ENCODE data around the gene FAM120A. TPM values are rescaled to one million over a fixed set of nuclear protein-coding genes. Genes with fewer than 3 reads are reported as not detected.

Gene FAM120A
- total RNA-seq, 1 donor from 2014 or later: 109 TPM

DNA sequence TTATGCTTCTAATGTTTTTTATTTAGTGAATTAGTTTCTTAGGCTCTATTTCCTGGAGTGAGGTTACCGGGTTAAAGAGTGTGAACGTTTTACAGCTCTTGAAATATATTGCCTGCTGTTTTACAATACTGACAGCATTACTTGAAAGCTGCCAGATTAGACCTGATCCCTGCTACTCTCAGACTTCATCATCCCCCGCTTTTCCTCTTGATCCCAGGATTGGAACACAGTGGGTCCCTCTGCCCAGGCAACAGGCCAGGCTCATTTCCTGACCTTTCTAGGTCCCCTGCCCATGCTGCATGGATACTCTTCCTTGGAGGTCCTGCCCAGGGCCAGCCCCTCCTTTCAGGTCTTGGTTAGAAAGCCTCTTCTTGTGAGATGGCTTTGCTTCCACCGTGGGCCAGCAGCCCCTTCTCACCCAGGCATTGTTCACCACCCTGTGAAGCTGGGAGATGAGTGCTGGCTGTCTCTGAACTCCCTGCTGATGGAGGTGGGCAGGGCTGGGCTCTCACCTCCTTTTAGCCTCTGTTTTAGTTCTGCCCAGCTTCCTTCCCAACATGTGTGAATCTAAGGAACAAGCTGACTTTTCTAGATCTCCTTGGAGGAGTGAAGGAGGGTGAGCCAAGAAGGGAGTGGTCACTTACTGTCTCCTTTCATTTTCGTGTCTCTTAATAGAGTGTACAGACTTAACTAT is 17.4 kb downstream of the FAM120A start:
- DNase-seq (no peak), ATAC-seq (peak; percentile 76)
- no peak overlapping the region for H3K4me3 ChIP-seq
- peak overlapping the region; percentile 52 for H3K27ac ChIP-seq
- H3K36me3 ChIP-seq: peaks cover 14% of the 10 kb centered on the region
- H3K4me1 ChIP-seq: peaks cover 73% of the 10 kb centered on the region
- no peaks in the 10 kb centered on the region for H3K9me3 ChIP-seq
- H3K27me3 ChIP-seq: no peaks in the 10 kb centered on the region
- intact Hi-C loops (cut with DNase I): no loop called here
- TF ChIP-seq, protein P1, sequence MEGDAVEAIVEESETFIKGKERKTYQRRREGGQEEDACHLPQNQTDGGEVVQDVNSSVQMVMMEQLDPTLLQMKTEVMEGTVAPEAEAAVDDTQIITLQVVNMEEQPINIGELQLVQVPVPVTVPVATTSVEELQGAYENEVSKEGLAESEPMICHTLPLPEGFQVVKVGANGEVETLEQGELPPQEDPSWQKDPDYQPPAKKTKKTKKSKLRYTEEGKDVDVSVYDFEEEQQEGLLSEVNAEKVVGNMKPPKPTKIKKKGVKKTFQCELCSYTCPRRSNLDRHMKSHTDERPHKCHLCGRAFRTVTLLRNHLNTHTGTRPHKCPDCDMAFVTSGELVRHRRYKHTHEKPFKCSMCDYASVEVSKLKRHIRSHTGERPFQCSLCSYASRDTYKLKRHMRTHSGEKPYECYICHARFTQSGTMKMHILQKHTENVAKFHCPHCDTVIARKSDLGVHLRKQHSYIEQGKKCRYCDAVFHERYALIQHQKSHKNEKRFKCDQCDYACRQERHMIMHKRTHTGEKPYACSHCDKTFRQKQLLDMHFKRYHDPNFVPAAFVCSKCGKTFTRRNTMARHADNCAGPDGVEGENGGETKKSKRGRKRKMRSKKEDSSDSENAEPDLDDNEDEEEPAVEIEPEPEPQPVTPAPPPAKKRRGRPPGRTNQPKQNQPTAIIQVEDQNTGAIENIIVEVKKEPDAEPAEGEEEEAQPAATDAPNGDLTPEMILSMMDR (IDR thresholded peaks at IDR 0.05): no peak

DNA sequence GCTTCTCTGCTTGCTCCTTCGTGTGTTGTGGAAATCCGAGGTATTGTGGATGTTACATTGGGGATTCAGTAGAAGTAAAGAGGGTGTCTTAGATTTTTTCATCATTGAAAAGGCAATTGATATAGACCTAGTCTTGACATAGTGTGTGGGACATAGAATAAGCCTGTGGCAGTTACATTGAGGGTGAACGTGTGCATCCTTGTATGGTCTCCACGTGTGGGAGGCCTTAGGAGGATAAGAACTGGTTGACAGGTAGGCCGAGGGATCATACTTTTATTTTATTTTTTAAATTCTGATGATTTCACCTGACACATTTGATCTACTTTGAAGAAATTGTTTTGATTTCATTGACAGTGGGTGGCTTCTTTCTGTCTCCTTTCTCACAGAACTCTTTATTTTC is 18.9 kb downstream of the FAM120A start:
- intact Hi-C loops (cut with DNase I): no loop called here
- no peaks in the 10 kb centered on the region for H3K9me3 ChIP-seq
- no peaks in the 10 kb centered on the region for H3K27me3 ChIP-seq
- DNase-seq: no peak
- no peak for ATAC-seq
- H3K36me3 ChIP-seq: peaks cover 23% of the 10 kb centered on the region
- TF ChIP-seq, protein P1 (IDR thresholded peaks at IDR 0.05): no peak
- no peak overlapping the region for H3K4me3 ChIP-seq
- peaks cover 60% of the 10 kb centered on the region for H3K4me1 ChIP-seq
- no peak overlapping the region for H3K27ac ChIP-seq

DNA sequence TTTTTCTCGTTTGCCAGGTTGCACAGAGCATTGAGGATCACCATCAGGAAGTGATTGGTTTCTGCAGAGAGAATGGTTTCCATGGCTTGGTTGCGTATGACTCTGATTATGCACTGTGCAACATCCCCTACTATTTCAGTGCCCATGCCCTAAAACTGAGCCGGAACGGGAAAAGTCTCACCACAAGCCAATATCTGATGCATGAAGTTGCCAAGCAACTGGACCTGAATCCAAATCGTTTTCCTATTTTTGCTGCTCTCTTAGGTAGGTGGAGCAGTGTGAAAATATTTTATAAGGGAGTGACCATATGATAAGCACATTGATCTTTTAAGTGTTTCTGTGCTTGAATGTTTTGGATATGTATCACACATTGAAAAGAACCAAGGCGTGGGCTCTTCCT is 19.6 kb downstream of the FAM120A start:
- DNase-seq (no peak), ATAC-seq (no peak)
- no peaks in the 10 kb centered on the region for H3K27me3 ChIP-seq
- peaks cover 58% of the 10 kb centered on the region for H3K4me1 ChIP-seq
- TF ChIP-seq, protein P1 (IDR thresholded peaks at IDR 0.05): no peak
- H3K36me3 ChIP-seq: peaks cover 25% of the 10 kb centered on the region
- H3K27ac ChIP-seq: no peak overlapping the region
- H3K9me3 ChIP-seq: no peaks in the 10 kb centered on the region
- H3K4me3 ChIP-seq: no peak overlapping the region
- intact Hi-C loops (cut with DNase I): no loop called here

DNA sequence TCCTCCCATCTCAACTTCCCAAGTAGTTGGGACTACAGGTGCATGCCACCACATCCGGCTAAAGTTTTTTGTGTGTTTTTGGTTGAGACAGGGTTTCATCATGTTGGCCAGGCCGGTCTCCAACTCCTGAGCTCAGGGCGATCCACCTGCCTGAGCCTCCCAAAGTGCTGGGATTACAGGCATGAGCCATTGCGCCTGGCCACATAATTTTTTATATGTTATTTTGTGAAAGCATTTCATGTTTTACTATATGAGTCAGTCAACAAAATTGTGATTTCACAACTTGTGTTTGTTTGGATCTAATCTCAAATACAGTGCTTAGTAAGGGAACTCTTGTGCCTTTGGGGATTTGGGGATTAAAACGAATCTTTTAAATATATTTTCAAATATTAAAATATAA is 21.9 kb downstream of the FAM120A start:
- Histone ChIP-seq H3K27me3 (no peaks in the 10 kb centered on the region), H3K9me3 (no peaks in the 10 kb centered on the region), H3K27ac (no peak overlapping the region), H3K36me3 (peaks cover 33% of the 10 kb centered on the region), H3K4me3 (no peak overlapping the region), H3K4me1 (peaks cover 41% of the 10 kb centered on the region)
- no peak for ATAC-seq
- intact Hi-C loops (cut with DNase I): no loop called here
- no peak for DNase-seq
- TF ChIP-seq, protein P1 (IDR thresholded peaks at IDR 0.05): no peak

DNA sequence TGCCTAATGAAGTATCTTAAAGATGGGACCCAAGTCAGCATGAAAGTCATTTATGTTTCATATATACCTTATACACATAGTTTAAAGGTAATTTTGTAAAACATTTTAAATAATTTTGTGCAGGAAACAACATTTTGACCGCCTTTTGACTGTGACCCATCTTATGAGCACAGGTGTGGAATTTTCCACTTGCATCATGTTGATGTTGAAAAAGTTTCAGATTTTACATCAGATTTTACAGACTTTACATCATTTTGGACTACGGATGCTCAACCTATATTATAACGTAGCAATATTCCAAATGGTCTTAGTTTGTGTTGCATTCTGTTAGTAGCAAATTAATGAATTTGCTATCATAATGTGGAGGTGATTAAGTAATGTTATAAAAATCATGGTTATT is 23.6 kb downstream of the FAM120A start:
- DNase-seq (no peak), ATAC-seq (no peak)
- Histone ChIP-seq H3K36me3 (peaks cover 36% of the 10 kb centered on the region), H3K9me3 (no peaks in the 10 kb centered on the region), H3K4me3 (no peak overlapping the region), H3K27me3 (no peaks in the 10 kb centered on the region), H3K4me1 (peaks cover 25% of the 10 kb centered on the region), H3K27ac (no peak overlapping the region)
- TF ChIP-seq, protein P1 (IDR thresholded peaks at IDR 0.05): no peak
- intact Hi-C loops (cut with DNase I): no loop called here

DNA sequence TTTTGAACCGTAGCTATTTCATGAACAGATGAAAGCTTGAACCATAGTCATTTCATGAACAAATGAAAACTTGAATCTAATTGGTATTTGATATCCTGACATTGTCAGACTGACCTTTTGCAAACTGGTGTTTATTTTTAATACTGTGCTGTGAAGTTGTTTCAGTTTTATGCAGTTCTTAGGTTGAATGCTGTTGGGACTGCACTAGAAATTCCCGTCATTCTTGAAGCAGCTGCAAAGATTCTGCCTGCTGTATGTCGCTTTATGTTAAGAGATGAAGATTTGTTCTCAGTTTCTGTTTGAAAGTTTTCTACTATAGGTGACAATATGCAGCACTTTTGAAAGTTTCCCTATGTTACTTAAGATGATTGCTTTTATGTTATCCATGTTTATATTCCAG is 24.4 kb downstream of the FAM120A start:
- Histone ChIP-seq H3K27me3 (no peaks in the 10 kb centered on the region), H3K27ac (no peak overlapping the region), H3K4me3 (no peak overlapping the region), H3K9me3 (no peaks in the 10 kb centered on the region), H3K36me3 (peaks cover 42% of the 10 kb centered on the region), H3K4me1 (peaks cover 22% of the 10 kb centered on the region)
- DNase-seq (no peak), ATAC-seq (no peak)
- intact Hi-C loops (cut with DNase I): no loop called here
- TF ChIP-seq, protein P1 (IDR thresholded peaks at IDR 0.05): no peak

Data from upper lobe of right lung (tissue), 1 donor.